ENCODE data around the gene HERC3.
A peak's percentile ranks its signal among the peaks of the same experiment; 100 is the strongest.

Gene HERC3

DNA sequence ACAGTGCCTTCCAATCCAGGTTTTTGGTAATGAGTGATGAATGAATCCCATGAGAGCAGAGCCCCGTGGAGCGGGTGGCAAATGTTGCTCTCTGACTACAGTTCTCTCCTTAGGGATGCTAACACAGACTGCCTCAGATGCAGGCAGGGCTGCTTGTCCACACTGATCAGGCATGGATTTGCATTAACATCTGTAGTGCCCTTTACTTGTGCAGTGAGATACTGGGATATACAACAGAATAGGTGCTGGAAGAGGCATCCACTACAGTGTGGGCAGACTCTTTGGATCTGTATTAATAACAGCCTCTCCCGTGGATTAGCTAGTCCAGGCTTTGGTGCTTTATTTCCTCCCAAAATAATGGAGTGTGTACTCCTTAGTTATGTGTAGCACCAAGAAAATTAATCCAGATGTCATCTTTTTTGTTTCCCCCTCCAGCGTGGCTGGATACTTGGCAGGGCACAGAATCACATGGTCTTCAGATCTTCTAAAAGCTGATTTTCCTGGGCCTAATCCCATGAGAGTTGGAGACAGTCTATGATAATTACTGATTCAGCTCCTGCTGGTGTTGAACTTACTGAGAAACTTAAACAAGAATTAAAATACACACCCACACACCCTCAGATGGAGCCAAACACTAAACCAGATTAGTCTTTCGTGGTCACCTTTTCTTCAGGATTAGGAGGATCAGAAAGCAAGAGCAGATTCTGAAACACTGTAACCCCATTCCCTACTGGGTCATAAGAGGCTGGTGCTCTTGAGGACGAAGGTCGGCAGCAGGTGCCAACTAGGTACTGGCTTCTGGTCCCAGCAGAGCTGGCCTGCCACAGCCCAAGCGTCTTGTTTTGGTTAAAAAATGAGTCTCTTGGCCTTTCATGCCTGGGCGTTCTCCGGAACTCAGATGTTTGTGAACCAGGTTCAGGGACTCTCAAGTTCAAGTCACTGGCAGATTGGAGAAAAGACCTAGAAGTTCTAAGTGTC, 128.5 kb downstream of the HERC3 start:
- DNase-seq (ENCODE audit: low spot score): no peak

DNA sequence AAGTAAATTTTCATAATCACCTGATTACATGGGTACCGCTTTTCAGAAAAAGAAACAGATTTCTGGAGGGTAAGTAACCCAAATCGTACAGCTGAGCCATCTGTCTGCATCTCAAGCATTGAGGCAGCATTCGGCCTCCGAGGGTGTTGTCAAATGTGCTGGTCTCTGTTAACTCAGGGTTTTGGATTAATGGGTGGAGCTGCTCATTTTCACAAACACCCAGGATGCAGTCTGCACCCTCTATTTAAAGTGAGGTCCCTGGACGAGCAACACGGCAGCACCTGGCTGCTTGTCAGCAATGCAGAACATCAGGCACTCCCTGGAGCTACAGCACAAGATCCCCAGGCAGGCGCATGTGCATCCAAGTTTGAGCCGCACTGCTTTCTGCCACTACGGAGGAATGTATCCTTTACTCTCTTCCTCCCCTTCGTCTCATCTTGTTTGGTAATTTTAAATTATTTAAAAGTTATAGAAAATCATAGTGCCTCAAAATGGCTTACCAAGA, 130.0 kb downstream of the HERC3 start:
- DNase-seq (ENCODE audit: low spot score): no peak

DNA sequence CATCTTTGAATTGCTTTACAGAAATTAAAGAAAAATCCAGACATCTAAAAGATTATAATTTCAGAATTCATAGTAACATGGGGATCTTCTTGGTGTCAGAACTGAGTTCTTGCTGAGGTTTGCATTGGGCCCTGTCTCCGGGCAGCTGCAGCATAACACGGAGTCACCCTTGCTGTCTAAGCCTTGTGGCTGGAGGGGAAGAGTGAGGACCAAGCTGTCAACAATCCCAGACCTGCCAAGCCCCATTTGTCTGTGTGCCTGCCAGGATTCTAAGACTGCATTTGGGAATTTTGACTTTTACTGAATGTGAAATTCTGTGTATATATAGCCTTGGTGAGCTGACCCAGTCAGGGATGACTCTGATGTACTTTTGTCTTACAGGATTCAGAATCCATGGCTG, 130.5 kb downstream of the HERC3 start:
- no peak for DNase-seq (ENCODE audit: low spot score)

DNA sequence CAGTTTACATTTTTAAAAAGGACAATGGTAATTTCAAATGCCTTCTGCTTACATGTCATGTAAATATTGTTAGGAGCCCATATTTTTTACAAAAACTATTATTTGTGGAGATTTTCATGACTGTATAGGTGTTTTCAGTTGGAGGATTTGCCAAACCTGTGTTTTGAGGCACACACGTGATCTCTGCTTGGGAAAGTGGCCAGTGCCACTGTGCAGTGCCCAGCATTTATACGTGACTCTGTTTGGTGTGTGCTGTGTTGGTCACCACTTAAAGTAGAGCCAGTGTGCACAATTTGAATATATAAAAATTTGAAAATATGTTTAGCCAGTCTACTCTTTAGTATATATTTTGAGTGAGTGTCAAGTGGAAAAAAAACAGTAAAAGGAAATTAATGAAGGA, 132.1 kb downstream of the HERC3 start:
- no peak for DNase-seq (ENCODE audit: low spot score)

DNA sequence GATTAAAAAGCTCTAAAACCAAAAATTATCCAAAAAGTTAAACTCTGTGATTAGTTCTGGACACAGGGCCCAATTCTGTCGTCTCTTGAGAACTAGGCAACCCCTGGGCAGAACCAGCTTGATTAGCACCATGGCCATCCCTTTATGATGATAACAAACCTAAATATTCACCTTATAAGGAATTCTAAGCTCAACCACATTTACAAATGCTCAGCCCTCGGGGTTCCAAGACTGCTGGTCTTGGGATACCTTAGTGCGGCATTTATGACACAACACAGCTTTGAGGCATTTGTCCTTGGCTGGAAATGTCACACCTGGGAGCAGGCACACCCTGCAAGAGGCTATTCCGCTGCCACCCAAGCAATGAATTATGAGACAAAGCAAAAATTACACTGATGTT, 132.9 kb downstream of the HERC3 start:
- no peak for DNase-seq (ENCODE audit: low spot score)

DNA sequence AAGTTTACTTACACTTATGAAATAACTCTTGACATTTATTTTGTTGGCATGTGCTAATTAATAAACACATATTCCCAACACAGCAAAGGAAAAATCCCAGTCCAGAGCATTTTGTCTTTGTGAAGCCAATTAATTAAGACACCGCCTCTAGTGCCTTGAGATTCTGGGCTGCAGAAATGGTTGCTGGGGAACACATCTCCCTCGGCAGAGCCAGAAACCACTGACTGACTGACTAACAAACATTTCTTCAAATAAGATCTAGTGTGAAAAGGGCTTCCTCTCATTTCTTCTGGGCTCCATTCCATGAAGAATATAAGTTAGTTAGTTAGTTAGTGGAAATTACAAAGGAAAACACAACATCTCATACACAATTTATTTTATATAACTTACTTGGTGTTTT, 133.7 kb downstream of the HERC3 start:
- DNase-seq (ENCODE audit: low spot score): peak; percentile 62

DNA sequence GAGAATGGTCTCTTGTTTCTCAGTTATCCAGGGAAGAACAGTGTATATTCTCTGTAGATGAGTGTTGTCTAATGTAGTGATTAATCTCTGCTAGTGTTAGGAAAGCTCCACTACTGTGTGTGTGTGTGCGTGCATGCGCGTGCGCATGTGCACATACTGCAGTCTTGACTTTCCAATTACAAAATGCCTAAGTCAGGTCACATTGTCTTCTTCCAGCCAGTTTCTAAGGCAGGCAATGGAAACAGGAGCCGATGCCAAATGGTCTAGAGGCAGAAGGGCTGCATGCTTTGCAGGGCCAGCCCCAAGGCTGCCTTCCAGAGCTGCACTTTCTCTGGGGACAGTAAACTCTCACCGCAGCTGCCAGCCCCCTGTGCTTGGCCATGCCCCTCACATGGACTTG, 135.9 kb downstream of the HERC3 start:
- DNase-seq (ENCODE audit: low spot score): peak; percentile 48

DNA sequence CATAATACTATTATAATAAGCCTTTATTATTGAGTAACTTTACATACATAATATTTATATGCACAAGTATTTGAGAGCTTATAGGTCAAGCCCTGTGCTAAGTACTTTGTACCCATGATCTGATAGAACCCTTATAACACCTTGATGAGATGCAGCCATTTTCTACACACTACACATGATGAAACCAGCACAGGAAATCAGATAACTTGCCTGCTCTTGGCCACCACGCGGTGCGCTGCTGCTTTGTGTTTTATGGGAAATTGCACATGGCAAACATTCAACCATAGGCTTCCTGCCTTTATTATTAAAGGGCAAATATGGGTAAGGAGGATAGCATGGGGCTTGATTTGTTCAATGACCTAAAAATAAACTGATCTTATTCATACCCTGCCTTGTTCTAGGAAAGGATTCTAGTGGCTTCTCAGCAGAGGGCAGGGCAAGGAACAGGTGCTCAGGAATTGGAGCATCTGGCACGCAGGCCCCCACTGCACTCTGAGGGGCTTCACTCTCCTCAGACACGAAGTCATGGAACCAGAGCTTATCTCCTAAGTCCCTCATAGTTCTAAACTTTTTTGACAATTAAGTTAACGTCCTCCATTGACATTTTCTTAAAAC, 137.0 kb downstream of the HERC3 start:
- no peak for DNase-seq (ENCODE audit: low spot score)

DNA sequence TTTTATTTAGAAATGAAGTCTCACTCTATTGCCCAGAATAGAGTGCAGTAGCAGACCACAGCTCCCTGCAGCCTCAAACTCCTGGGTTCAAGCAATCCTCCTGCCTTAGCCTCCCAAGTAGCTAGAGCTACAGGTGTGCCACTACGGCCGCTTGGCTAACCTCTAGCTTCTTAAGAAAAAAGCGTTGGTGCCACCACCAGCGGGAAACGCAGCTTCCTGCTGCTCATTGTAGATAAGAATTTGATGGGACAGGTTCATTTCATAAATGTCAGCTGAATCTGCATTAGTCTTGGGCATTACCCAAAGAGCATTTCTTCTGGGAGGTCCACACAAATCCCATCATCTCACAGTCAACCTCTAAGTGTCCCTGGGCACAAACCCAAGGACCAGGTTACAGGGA, 138.5 kb downstream of the HERC3 start:
- no peak for DNase-seq (ENCODE audit: low spot score)

DNA sequence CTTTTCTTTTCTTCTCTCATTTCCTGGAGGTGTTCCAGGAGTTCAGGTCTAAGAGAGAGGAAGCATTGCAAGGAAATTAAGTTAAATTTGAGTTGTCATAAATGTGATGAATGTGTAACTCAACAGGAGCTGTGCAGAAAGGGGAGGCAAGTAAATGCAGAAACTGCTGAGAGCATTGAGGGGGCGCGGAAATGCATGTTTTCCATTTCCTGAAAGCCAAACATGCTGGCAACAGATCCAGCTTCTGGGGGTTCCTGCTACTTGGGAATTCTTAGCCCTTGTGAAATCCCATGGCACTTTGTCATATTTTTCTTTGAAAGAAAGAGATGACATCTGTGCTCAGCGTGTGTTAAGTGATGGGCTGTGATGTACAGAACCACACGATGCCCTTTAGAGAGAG, 139.1 kb downstream of the HERC3 start:
- DNase-seq (ENCODE audit: low spot score): no peak

DNA sequence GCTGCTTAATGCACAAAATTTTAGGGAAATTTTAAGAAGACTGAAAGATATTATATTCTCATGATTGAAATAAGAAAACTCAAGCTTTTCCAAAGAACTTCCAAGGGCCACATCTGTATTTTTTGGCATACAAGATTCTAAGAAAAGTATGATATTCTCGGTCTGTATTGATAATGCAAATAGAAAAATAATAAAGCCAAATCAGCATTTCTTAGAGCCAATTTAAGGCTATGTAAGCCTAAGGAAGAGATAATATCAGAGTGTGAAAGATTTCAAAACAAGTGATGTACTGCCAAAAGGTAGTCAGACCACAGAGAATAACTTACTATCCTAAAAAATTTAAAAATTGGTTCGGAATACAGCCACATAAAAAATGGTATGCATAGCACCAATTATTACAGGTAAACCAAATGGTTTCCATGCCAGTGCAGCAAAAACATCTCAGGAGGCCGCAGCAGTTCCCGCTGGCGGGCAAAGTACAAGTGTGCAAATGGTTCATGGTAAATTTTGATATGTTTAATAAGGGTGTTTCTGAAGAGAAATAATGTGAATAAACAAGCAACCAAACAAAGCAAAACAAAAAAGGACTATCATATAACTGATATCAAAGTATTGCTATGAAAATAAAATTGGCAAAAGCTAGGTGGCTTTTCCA, 140.6 kb downstream of the HERC3 start:
- DNase-seq (ENCODE audit: low spot score): no peak

DNA sequence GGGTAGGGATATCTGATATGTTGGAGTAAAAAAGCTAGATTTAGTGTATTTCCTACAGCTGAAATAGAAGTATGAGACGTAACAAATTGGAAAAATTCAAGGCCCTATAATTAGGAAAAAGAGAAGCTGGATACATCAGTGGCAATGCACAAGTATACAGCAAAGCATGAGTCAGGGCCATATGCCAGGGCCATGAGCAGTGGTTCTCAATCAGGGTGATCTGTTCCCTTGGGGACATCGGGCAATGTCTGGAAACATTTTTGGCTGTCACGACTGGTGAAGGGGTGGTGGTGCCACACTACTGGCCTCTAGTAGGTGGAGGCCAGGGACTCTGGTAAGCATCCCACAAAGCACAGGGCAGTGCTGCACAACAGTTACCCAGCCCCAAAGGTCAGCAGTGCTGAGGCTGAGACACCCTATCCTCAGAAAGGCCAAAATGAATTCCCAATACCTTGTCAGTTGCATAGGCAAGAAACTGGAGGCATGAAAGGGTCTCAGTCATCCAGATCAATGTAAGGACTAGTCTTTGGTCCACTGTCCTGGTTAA, 142.2 kb downstream of the HERC3 start:
- DNase-seq (ENCODE audit: low spot score): no peak

DNA sequence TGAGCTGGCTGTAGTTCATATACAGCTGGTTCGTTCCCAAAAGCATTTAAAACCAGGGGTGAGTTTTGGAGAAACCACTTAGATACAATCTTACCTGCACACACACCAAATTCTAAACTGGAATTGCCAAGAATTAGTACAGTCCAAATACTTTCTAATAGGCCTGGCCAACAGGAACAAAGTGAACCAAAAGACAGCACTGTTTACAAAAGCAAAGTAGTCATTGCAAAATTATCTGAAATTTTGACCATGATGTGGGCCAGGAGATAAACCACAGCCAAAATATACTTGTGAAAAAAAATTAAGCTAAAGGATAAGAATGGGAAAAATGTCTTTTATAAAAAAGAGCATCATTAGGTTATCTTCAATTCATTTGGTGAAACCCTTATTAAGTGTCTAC, 143.3 kb downstream of the HERC3 start:
- DNase-seq (ENCODE audit: low spot score): no peak

DNA sequence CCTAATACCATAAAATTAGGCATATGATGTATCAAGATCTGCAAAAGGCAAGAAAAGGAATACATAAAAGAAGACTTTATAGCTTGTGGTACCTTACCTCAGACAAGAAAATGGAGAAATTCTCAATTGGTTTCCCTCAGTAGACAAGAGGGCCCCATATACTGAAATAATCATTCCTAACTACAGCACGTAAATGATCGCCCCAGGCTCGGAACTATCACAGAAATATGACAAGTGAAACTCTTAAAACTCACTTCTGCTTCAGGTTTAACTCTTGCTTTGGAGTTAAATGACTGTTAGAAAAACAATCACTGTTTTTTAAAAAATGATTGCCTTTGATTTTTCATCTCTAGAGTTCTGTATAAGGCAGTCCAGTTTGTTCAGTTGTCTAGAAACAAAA, 144.0 kb downstream of the HERC3 start:
- DNase-seq (ENCODE audit: low spot score): no peak

DNA sequence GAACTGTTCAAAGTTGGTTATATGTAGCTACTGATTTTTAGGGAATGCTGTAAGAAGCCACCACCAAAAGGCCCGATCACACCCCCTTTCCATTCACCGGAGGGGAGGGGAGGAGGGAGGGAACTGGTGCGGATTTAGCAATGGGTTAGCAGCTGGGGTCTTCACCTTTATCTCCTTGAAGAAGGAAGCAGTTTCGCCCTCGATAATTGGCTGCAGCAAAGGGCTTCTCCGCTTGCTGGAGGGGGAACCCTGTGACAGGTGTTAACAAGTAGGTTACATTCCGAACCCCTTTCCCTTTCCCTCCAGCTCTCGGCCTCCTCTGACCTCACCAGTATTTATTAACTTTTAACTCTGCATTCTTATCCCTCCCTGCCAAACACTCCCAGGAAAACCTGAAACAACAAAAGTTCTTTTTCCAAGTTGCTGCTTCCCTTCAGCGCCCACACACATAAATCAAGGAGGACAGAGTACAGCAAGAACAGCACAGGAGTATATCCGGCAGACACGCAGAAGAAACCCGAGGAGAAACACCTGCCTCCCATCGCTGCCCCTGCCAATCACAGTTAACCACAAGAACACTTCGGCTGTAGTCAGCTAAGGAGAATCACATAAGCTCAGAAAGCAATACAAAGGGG, 145.1 kb downstream of the HERC3 start:
- no peak for DNase-seq (ENCODE audit: low spot score)

DNA sequence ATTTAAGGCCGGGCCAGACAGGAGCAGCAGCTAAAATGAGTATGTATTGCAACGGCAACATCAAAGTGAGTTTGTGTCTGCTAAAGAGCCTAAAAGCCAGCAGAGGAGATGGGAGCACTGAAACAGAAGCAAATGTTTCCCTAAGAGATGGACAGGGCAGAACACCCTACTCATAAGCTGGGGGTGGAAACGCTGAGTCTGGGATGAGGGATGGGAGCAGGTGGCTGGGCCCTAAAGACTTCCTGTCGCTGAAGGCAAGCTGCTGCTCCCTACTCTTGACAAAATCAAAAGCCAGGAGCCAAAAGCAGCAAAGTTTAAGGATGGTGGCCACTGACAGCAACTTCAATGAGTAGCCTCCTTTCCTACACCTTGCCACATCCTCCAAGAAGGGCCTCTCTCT, 145.9 kb downstream of the HERC3 start:
- DNase-seq (ENCODE audit: low spot score): no peak

DNA sequence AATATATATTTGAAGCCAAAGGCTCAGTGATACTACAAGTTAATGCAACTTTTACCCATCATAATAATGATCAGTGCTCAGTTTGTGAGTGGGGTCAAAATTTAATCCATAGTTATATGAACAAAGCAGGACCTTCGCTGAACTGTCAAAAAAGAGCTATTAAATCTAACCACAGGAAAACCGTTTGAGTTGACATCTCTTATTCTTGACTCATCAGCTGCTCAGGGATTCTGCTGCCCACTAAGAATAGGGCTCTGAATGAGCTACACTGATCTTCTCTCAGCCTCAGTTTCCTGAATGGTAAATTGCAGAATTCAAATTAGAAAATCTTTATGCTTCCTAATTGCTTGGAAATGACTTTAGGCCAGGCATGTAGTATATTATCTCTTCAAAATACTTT, 150.3 kb downstream of the HERC3 start:
- DNase-seq (ENCODE audit: low spot score): no peak

DNA sequence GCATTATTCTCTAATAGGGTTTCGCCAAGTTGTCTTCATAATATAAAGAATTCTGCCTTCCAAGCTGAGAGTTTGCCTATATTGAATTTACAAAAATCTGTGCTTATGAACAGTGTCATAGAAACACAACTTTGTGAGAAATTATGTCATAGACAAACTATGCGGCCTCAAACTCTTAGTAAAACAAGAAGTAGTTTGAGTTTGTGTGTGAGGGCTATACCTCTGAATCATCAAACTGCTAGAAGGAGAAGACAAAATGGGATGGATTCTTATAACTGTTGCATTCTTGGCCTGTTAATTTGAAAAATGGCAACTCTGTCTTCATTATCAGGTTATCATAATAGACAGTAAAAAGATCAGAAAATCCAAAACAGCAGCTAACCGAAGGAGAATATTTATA, 151.4 kb downstream of the HERC3 start:
- no peak for DNase-seq (ENCODE audit: low spot score)

DNA sequence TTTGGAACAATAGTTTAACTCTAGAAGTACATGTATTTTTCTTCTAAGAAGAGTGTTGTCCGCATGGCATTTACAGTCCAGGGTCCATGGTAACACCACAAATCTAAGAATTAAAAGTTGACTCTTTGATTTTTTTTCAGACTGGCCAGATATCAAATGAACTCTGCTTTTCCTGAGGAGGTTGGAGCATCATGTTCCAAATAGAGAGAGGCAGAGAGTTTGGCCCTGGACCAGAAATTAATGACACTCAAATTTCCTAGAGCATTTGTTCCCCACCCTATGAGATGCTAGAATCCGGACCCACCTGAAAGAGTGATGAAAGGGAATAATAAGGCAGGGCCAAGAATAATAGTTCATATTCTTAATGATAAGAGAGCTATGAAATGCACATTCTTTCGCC, 152.3 kb downstream of the HERC3 start:
- no peak for DNase-seq (ENCODE audit: low spot score)

DNA sequence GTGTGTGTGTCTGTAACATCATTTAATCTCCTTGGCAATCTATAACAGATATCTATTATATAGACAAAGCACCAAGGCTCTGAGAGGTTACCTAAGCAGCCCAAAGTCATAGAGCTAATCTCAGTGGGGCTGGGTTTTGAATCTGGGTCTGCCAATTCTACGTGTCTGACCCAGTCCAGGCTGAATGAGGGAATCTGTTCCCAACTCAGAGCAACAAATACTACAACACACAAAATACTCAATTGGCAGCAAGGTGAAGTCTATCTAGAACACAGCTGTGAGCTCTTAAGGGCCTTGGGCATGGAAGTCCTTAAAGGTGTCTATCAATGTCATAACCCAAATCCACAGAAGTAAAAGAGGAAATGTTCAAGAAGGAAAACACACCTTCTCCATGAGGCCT, 152.9 kb downstream of the HERC3 start:
- DNase-seq (ENCODE audit: low spot score): no peak

DNA sequence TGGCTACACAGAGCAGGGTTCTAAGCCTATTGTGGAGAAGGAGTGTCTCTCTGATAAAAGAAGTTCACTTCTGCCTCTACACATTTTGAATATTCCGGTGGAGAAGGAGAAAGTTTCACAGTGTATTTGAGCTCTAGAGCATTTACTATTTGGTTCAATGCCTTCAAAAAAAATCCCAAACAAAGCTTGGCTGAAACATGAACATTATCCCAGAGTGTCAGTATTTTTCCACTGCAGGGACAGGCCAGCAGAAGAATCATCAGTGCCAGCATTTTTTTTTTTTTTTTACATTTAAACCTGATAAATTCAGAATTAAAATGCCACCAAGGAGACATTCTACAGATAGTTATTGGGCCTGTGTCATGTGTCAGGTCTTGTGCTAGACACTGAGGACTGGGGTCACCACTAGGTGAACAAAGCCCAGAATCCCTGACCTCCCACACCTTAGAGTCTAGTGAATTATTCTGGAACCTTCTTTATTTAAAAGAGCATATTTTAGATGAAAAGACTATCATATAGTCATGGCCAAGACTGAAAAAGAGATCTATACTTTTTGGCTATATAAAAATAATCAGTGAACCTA, 153.4 kb downstream of the HERC3 start:
- no peak for DNase-seq (ENCODE audit: low spot score)

DNA sequence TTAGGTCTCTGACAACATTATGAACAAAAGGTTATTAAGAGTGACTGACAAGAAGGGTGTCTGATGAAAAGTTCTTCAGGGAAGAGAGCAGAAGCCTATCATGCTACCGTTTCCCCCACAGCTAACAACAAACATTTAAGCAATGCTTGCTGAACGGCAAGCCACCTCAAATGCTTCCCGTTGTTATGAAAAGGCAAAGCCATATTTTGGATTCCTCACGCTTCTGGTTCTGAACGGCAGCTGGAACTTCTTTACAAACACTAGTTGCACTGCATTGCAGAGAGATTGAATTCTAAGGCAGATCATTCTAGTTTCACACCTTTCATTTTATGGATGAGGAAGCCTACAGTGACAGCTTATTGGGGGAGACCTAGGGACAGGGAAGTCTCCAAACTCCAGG, 153.9 kb downstream of the HERC3 start:
- DNase-seq (ENCODE audit: low spot score): no peak

All from Ammon's horn (tissue), 1 donor.